Endothelial cell of umbilical vein (primary cell): Measurements from ENCODE around the gene HNRNPC. TPM values are rescaled to one million over a fixed set of nuclear protein-coding genes. Genes with fewer than 3 reads are reported as not detected.

Experiments
- BruUV-seq: library from RNA; stranded (reverse); fragments of 400-500 nt; replicated peaks from 2 replicates; lab custom pipeline; 2021; lab: Mats Ljungman, UMichigan
- CTCF ChIA-PET: fragments of 300-600, 350-600 bp; sonication (Branson Sonifier 250); formaldehyde crosslinking; loops from one replicate; lab custom pipeline; 2021; ENCODE audit warnings: antibody characterized with exemption, inconsistent platforms; lab: Charles Lee
- POLR2A ChIA-PET: fragments of 300-600, 350-600 bp; sonication (Branson Sonifier 250); formaldehyde crosslinking; loops from one replicate; lab custom pipeline; 2021; ENCODE audit warnings: antibody characterized with exemption, inconsistent platforms; lab: Charles Lee
- DNase-seq: peaks from one replicate; pipeline ENCODE4 v3.0.0-alpha.2; 2011; ENCODE audit warnings: low read depth, low spot score
- FAIRE-seq: peaks from 2 replicates; lab custom pipeline; 2011; peaks lifted over from hg19 to GRCh38; lab: Jason Lieb, UNC
- H2AFZ ChIP-seq: 2 replicates; pipeline ENCODE4 v1.6.0; 2012; ENCODE audit warnings: low read depth, low read length, control low read depth, inconsistent platforms
- H3K27ac ChIP-seq: 2 replicates; pipeline ENCODE4 v1.5.1; 2011; ENCODE audit warnings: low read depth, mild to moderate bottlenecking, control low read depth, low read length, moderate library complexity; ENCODE audit not compliant: insufficient read depth
- H3K27me3 ChIP-seq, 2 experiments: 2 replicates each; pipeline versions ENCODE4 v1.6.0 to v1.6.1; 2011; ENCODE audit warnings: low read length in 2 of 2, mixed read lengths in 1 of 2; ENCODE audit not compliant: control insufficient read depth in 2 of 2, insufficient read depth in 2 of 2
- H3K36me3 ChIP-seq, 2 experiments: 2 replicates in 1 of 2; 3 replicates in 1 of 2; pipeline ENCODE4 v1.5.1; 2011; ENCODE audit warnings: low read length in 2 of 2, mild to moderate bottlenecking in 1 of 2, moderate library complexity in 1 of 2; ENCODE audit not compliant: control insufficient read depth in 2 of 2, insufficient read depth in 2 of 2; ENCODE audit errors: extremely low read depth in 1 of 2
- H3K4me1 ChIP-seq: 3 replicates; pipeline ENCODE4 v1.5.1; 2011; ENCODE audit warnings: mild to moderate bottlenecking, low read length; ENCODE audit not compliant: control insufficient read depth, insufficient read depth; ENCODE audit errors: extremely low read depth
- H3K4me2 ChIP-seq: 2 replicates; pipeline ENCODE4 v1.6.1; 2011; ENCODE audit warnings: low read length, control low read depth, mixed read lengths; ENCODE audit not compliant: insufficient read depth
- H3K4me3 ChIP-seq, 3 experiments: fragments of 200-600 bp in 1 of 3; sonication (generic), shearing (Covaris generic) in 1 of 3; replicated peaks in 1 of 3; 2 replicates each; pipeline ENCODE4 v1.5.1; 2011 to 2016; ENCODE audit warnings: control low read depth in 3 of 3, low read length in 3 of 3, mild to moderate bottlenecking in 2 of 3, inconsistent platforms in 1 of 3, low read depth in 1 of 3, moderate library complexity in 1 of 3; ENCODE audit not compliant: insufficient read depth in 1 of 3
- H3K79me2 ChIP-seq: 2 replicates; pipeline ENCODE4 v1.6.0; 2012; ENCODE audit warnings: low read length, inconsistent platforms; ENCODE audit not compliant: control insufficient read depth, insufficient read depth
- H3K9ac ChIP-seq: replicated peaks from 2 replicates; pipeline ENCODE3; 2011; ENCODE audit warnings: low read length, control low read depth; ENCODE audit not compliant: insufficient read depth; ENCODE audit errors: extremely low read depth
- H3K9me1 ChIP-seq: replicated peaks from 3 replicates; pipeline ENCODE4 v1.6.0; 2011; ENCODE audit warnings: mild to moderate bottlenecking, low read length; ENCODE audit not compliant: control insufficient read depth, insufficient read depth; ENCODE audit errors: extremely low read depth
- H3K9me3 ChIP-seq: replicated peaks from 2 replicates; pipeline ENCODE4 v1.5.1; 2012; ENCODE audit warnings: low read length, inconsistent platforms; ENCODE audit not compliant: control insufficient read depth, insufficient read depth
- H4K20me1 ChIP-seq: replicated peaks from 2 replicates; pipeline ENCODE3; 2011; ENCODE audit warnings: mild to moderate bottlenecking, low read length; ENCODE audit not compliant: control insufficient read depth, insufficient read depth; ENCODE audit errors: extremely low read depth
- EZH2 ChIP-seq: IDR thresholded peaks from 2 replicates; pipeline ENCODE4 v1.6.1; 2012; ENCODE audit warnings: borderline replicate concordance, low read depth, mild to moderate bottlenecking, moderate library complexity, low read length, inconsistent platforms; ENCODE audit not compliant: severe bottlenecking
- FOS ChIP-seq: IDR thresholded peaks from 2 replicates; pipeline ENCODE4 v1.6.1; 2011; ENCODE audit warnings: mild to moderate bottlenecking, low read length, moderate library complexity, borderline replicate concordance; ENCODE audit not compliant: insufficient read depth
- GATA2 ChIP-seq: IDR thresholded peaks from 2 replicates; pipeline ENCODE4 v1.7.0; 2011; ENCODE audit warnings: low read depth, mild to moderate bottlenecking, moderate library complexity, mixed read lengths, low read length; ENCODE audit not compliant: insufficient read length, insufficient read depth
- JUN ChIP-seq: IDR thresholded peaks from 2 replicates; pipeline ENCODE4 v1.6.1; 2011; ENCODE audit warnings: borderline replicate concordance, low read depth; ENCODE audit not compliant: insufficient read length, insufficient read depth
- MYC ChIP-seq: IDR thresholded peaks from one replicate; pipeline ENCODE4 v1.6.1; 2011; ENCODE audit warnings: mild to moderate bottlenecking, low read depth, low read length
- POLR2A ChIP-seq: IDR thresholded peaks from 2 replicates; pipeline ENCODE4 v1.6.1; 2012; ENCODE audit warnings: low read depth, mild to moderate bottlenecking, control low read depth, low read length
- POLR2AphosphoS5 ChIP-seq: IDR thresholded peaks from 2 replicates; pipeline ENCODE4 v1.6.1; 2012; ENCODE audit warnings: low read depth, mild to moderate bottlenecking, control low read depth, low read length, moderate library complexity; ENCODE audit not compliant: insufficient read depth
- dilution Hi-C: fragments of 300-500 bp; cut with MboI; formaldehyde crosslinking; loops from one replicate; pipeline ENCODE4 v1.15.0; 2019; ENCODE audit warnings: low sequenced_read_pairs; ENCODE audit not compliant: extremely low pct_ligation_motif_present
- intact Hi-C: fragments of 100-400 bp; cut with micrococcal nuclease; formaldehyde crosslinking; loops from one replicate; pipeline ENCODE4 v1.10.0; 2022
- polyA plus RNA-seq, 4 experiments: library from polyadenylated mRNA; depleted of rRNA in 3 of 4; stranded (reverse) in 3 of 4; unstranded in 1 of 4; fragments of >200 nt; gene quantifications; 2 replicates each; pipeline versions ENCODE4 v1.2.1 to v1.2.3, GENCODE V29; 2011 to 2012; ENCODE audit warnings: missing spikeins in 1 of 4
- total RNA-seq: library from RNA; stranded (reverse); gene quantifications from 2 replicates; pipeline ENCODE4 v1.2.3, GENCODE V29; 2021
- TF ChIP-seq, protein P1 (sequence below): IDR thresholded peaks from 2 replicates; pipeline ENCODE4 v1.6.1; 2011; ENCODE audit not compliant: insufficient read depth, insufficient read length
- TF ChIP-seq, protein P2 (sequence below), 2 donors: IDR thresholded peaks; 1 replicate in 1 of 2; 2 replicates in 1 of 2; pipeline ENCODE4 v1.5.1; 2011; ENCODE audit warnings: low read length in 2 of 2, mild to moderate bottlenecking in 2 of 2, moderate library complexity in 2 of 2, control low read depth in 1 of 2, inconsistent platforms in 1 of 2, low read depth in 1 of 2; ENCODE audit not compliant: insufficient read depth in 1 of 2; ENCODE audit errors: extremely low read depth in 1 of 2

Gene HNRNPC
- total and polyA plus RNA-seq, 2 donors (not counting 3 experiments of a cell fraction or from before 2014, with no cell fraction given), result 531 to 674 TPM

DNA sequence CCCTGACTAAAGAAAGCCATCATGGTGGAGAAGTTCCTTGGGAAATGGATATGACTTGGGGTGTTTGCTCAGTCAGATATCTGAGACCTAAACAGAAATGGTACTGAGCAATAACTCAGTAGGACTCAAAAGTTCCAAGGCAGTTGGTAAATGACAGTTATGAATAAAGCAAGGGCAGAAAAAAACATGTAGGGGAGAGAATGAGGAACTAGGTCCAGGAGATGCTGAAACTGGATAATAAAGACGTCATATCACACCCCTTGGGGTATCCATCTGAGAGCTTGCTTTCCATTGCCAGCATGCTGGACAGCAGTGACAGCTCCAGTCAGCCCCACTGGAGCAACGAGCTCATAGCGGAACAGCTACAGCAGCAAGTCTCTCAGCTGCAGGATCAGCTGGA, 48.2 kb upstream of the HNRNPC start:
- Histone ChIP-seq H4K20me1 (no peaks in the 10 kb centered on the region), H3K36me3 (no peaks in the 10 kb centered on the region), H3K4me2 (no peak overlapping the region), H3K9me3 (no peaks in the 10 kb centered on the region), H3K4me3 (no peak overlapping the region), H3K27me3 (peaks cover 3 to 4% of the 10 kb centered on the region in 2 experiments), H2AFZ (no peak overlapping the region), H3K27ac (no peak overlapping the region), H3K9me1 (no peaks in the 10 kb centered on the region), H3K4me1 (no peaks in the 10 kb centered on the region), H3K9ac (no peak overlapping the region), H3K79me2 (no peaks in the 10 kb centered on the region)
- no TSS peak for BruUV-seq
- ChIA-PET CTCF (interaction anchor here (0.5 to 1.5 kb wide), 2 partner anchors 12 to 186 kb away, joined by 3 read pairs; no protein-coding TSS in a partner anchor), POLR2A (no interaction called here)
- dilution Hi-C loops, result no loop called here
- intact Hi-C loops, result no loop called here
- FAIRE-seq, result no peak
- TF ChIP-seq, protein P1, sequence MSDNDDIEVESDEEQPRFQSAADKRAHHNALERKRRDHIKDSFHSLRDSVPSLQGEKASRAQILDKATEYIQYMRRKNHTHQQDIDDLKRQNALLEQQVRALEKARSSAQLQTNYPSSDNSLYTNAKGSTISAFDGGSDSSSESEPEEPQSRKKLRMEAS, result no peak
- TF ChIP-seq MYC (no peak), EZH2 (no peak), FOS (no peak), POLR2A (no peak), GATA2 (no peak), JUN (no peak), POLR2AphosphoS5 (no peak)
- TF ChIP-seq, protein P2, sequence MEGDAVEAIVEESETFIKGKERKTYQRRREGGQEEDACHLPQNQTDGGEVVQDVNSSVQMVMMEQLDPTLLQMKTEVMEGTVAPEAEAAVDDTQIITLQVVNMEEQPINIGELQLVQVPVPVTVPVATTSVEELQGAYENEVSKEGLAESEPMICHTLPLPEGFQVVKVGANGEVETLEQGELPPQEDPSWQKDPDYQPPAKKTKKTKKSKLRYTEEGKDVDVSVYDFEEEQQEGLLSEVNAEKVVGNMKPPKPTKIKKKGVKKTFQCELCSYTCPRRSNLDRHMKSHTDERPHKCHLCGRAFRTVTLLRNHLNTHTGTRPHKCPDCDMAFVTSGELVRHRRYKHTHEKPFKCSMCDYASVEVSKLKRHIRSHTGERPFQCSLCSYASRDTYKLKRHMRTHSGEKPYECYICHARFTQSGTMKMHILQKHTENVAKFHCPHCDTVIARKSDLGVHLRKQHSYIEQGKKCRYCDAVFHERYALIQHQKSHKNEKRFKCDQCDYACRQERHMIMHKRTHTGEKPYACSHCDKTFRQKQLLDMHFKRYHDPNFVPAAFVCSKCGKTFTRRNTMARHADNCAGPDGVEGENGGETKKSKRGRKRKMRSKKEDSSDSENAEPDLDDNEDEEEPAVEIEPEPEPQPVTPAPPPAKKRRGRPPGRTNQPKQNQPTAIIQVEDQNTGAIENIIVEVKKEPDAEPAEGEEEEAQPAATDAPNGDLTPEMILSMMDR (IDR thresholded peaks at IDR 0.05; ENCODE audit: extremely low read depth in 1 of 2, insufficient read depth in 1 of 2, low read depth in 1 of 2, low read length in 2 of 2), result no peak
- DNase-seq, result no peak
